GM23248 (cell line): Measurements from ENCODE around the gene MTCL1.

ENCODE experiments used
- EZH2 ChIP-seq: fragments of 200-600 bp; sonication (generic); IDR thresholded peaks from 2 replicates; pipeline ENCODE4 v1.6.1; 2018; ENCODE audit warnings: antibody characterized with exemption, mild to moderate bottlenecking; ENCODE audit not compliant: insufficient read depth, poor library complexity, severe bottlenecking
- EZH2phosphoT487 ChIP-seq: fragments of 200-600 bp; sonication (generic); IDR thresholded peaks from 2 replicates; pipeline ENCODE4 v1.6.1; 2018; ENCODE audit warnings: antibody characterized with exemption, moderate library complexity, mild to moderate bottlenecking, low read depth; ENCODE audit not compliant: insufficient read depth

GRCh38 chr18:8669571-8669970 is 35.8 kb upstream of the MTCL1 start:
- TF ChIP-seq EZH2: no peak
- no peak for TF ChIP-seq EZH2phosphoT487
